IMR-90 (cell line): ENCODE data around the gene MFNG.

ENCODE experiments used
- BHLHE40 ChIP-seq: fragments of 150-350 bp; IDR thresholded peaks from 2 replicates; pipeline ENCODE4 v1.6.1; 2016; ENCODE audit warnings: mild to moderate bottlenecking, low read depth, low read length
- MAFK ChIP-seq: IDR thresholded peaks from 2 replicates; pipeline ENCODE4 v1.6.1; 2012; ENCODE audit warnings: low read depth, low read length, improper control_type of control experiment
- POLR2A ChIP-seq: IDR thresholded peaks from 2 replicates; pipeline ENCODE4 v1.6.1; 2012; ENCODE audit warnings: mild to moderate bottlenecking, low read depth, low read length
- RAD21 ChIP-seq: IDR thresholded peaks from 2 replicates; pipeline ENCODE4 v1.6.1; 2012; ENCODE audit warnings: low read length, improper control_type of control experiment
- TF ChIP-seq, protein P1 (sequence below): conservative IDR thresholded peaks from 2 replicates; pipeline ENCODE4 v1.5.1; 2012; ENCODE audit warnings: mild to moderate bottlenecking, low read depth, low read length, improper control_type of control experiment

GRCh38 chr22:37471727-37472417, 14.3 kb downstream of the MFNG start:
- TF ChIP-seq, protein P1, sequence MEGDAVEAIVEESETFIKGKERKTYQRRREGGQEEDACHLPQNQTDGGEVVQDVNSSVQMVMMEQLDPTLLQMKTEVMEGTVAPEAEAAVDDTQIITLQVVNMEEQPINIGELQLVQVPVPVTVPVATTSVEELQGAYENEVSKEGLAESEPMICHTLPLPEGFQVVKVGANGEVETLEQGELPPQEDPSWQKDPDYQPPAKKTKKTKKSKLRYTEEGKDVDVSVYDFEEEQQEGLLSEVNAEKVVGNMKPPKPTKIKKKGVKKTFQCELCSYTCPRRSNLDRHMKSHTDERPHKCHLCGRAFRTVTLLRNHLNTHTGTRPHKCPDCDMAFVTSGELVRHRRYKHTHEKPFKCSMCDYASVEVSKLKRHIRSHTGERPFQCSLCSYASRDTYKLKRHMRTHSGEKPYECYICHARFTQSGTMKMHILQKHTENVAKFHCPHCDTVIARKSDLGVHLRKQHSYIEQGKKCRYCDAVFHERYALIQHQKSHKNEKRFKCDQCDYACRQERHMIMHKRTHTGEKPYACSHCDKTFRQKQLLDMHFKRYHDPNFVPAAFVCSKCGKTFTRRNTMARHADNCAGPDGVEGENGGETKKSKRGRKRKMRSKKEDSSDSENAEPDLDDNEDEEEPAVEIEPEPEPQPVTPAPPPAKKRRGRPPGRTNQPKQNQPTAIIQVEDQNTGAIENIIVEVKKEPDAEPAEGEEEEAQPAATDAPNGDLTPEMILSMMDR: no peak
- TF ChIP-seq BHLHE40: no peak
- no peak for TF ChIP-seq RAD21
- no peak for TF ChIP-seq POLR2A
- TF ChIP-seq MAFK: no peak
